Measurements from ENCODE around the gene SMIM24. TPM values are rescaled to one million over a fixed set of nuclear protein-coding genes. Genes with fewer than 3 reads are reported as not detected.

SMIM24 gene
- total RNA-seq, 1 experiment from 2014 or later, result 1.9 TPM

DNA sequence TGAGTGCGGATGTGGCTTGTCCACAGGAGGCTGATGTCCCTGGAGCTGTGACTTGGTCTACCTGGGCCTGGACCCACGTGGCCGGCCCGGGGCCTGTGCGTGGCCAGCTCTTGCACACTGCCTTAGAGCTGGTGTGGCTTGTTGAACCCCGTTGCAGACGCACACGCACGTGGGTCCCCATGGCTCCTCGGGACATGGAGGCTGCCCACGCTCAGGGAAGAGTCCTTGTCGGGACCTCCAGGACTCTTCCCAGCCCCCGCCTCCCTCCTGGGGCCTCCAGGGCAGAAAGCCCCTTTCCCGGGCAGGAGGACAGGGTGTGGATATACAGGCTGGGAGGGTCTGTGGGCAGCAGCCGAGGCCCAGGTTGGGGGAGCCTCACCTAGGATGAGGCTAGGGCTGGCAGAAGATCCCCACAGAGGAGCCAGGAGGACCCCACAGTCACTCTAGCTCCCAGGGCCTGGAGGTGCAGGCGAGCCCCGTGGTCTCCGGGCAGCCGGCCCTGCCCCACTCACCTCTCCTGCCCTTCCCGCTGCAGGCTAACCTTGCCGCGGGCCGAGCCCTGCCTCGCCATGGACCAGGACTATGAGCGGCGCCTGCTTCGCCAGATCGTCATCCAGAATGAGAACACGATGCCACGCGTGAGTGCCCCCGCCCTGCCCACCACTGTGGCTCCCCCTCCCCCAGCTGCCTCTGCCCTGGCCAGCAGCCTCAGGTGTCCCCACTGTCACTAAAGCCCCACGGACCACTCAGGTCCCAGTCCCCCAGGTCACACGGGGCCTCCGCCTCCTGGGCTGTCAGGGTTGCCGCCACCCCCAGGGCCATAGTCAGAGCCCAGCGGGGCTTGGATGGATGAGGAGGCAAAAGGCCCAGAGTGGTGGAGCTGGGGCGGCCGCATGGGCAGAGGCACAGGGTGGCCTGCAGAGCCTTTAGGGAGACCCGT, 42.4 kb upstream of the SMIM24 start:
- no peak overlapping the region for H4K8ac ChIP-seq (replicated peaks; ENCODE audit: insufficient read length, low read depth, low read length)
- Mint-ChIP-seq H3K27ac (peak overlapping the region in 2 of 3 experiments; percentile 64 to 93; a peak in 2 of 7 replicates), H3K36me3 (ENCODE audit: insufficient read depth in 1 of 3, low read depth in 3 of 3) (peaks cover 10 to 35% (median 33%) of the 10 kb centered on the region in 3 experiments), H3K4me1 (peaks cover 27% of the 10 kb centered on the region in 2 experiments), H3K9me3 (no peaks in the 10 kb centered on the region; a peak in 1 of 5 replicates), H3K4me3 (no peak overlapping the region), H3K27me3 (ENCODE audit: low read depth) (no peaks in the 10 kb centered on the region)
- DNase-seq, result no peak
- H3K27me3 ChIP-seq (ENCODE audit: insufficient read depth, low read length), result no peaks in the 10 kb centered on the region
- H2BK20ac ChIP-seq (ENCODE audit: low read depth, low read length, poor library complexity, severe bottlenecking), result no peak overlapping the region
- H2BK12ac ChIP-seq (ENCODE audit: insufficient read length, low read depth, low read length), result no peak overlapping the region
- H3K4me2 ChIP-seq (ENCODE audit: insufficient read depth, insufficient read length, low read length), result no peak overlapping the region
- no peak overlapping the region for H2BK5ac ChIP-seq (ENCODE audit: insufficient read length, low read length)
- H2BK120ac ChIP-seq (ENCODE audit: low read depth, low read length, poor library complexity, severe bottlenecking), result no peak overlapping the region
- no peaks in the 10 kb centered on the region for H3K79me1 ChIP-seq (ENCODE audit: insufficient read depth, low read depth, low read length, poor library complexity, severe bottlenecking)
- no peaks in the 10 kb centered on the region for H3K9me3 ChIP-seq (ENCODE audit: control insufficient read depth, low read depth, low read length)
- H3K56ac ChIP-seq (ENCODE audit: insufficient read length, low read depth, low read length), result no peak overlapping the region
- H3K27ac ChIP-seq (ENCODE audit: insufficient read length, low read depth, low read length), result no peak overlapping the region
- no peak overlapping the region for H3K9ac ChIP-seq (ENCODE audit: extremely low read depth, insufficient read length, low read length)
- no peaks in the 10 kb centered on the region; the same call in 1 of the 2 replicates for H3K79me2 ChIP-seq (ENCODE audit: insufficient read depth, low read length)
- H4K5ac ChIP-seq (ENCODE audit: insufficient read length, low read depth, low read length), result no peak overlapping the region
- H3T11ph ChIP-seq (ENCODE audit: low read length), result no peak overlapping the region
- no peak overlapping the region for H4K91ac ChIP-seq (ENCODE audit: insufficient read length, low read depth, low read length)
- no peak overlapping the region for H3K4ac ChIP-seq (ENCODE audit: low read depth, low read length)
- no CpG with 5 or more reads among the region's 40 CpGs for WGBS (ENCODE audit: extremely low coverage, insufficient read length, low lambda C conversion rate)
- no peaks in the 10 kb centered on the region for H3K23me2 ChIP-seq (ENCODE audit: insufficient read length, low read depth, low read length, poor library complexity, severe bottlenecking)
- no peaks in the 10 kb centered on the region for H4K20me1 ChIP-seq (ENCODE audit: control insufficient read depth, insufficient read depth, insufficient read length)
- no peak overlapping the region for H2BK15ac ChIP-seq (ENCODE audit: low read depth, low read length)
- H3K18ac ChIP-seq (ENCODE audit: insufficient read length, low read depth, low read length), result no peak overlapping the region
- H3K14ac ChIP-seq (ENCODE audit: insufficient read depth, low read length), result no peak overlapping the region; the same call in 1 of the 2 replicates
- no peak overlapping the region for H2AK5ac ChIP-seq (ENCODE audit: insufficient read length, low read length)
- H3K23ac ChIP-seq (ENCODE audit: insufficient read length, low read depth, low read length), result no peak overlapping the region
- TF ChIP-seq, protein P1, sequence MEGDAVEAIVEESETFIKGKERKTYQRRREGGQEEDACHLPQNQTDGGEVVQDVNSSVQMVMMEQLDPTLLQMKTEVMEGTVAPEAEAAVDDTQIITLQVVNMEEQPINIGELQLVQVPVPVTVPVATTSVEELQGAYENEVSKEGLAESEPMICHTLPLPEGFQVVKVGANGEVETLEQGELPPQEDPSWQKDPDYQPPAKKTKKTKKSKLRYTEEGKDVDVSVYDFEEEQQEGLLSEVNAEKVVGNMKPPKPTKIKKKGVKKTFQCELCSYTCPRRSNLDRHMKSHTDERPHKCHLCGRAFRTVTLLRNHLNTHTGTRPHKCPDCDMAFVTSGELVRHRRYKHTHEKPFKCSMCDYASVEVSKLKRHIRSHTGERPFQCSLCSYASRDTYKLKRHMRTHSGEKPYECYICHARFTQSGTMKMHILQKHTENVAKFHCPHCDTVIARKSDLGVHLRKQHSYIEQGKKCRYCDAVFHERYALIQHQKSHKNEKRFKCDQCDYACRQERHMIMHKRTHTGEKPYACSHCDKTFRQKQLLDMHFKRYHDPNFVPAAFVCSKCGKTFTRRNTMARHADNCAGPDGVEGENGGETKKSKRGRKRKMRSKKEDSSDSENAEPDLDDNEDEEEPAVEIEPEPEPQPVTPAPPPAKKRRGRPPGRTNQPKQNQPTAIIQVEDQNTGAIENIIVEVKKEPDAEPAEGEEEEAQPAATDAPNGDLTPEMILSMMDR (conservative IDR thresholded peaks at IDR 0.05), result no peak
- peaks cover 3% of the 10 kb centered on the region; the same call in 1 of the 2 replicates for H3K4me1 ChIP-seq (ENCODE audit: insufficient read depth, low read length)
- no peak overlapping the region for H2AFZ ChIP-seq (ENCODE audit: low read length)

Data from H9 (cell line).